ENCODE data around the gene FBXL12. TPM values are rescaled to one million over a fixed set of nuclear protein-coding genes. Genes with fewer than 3 reads are reported as not detected.
"Not testable (repeated sequence)": the region's sequence is repeated elsewhere in the genome, so short reads cannot be mapped to it uniquely, and the experiment has no call there.

The FBXL12 gene
- total RNA-seq, 1 donor from 2014 or later: 13.2 TPM

DNA sequence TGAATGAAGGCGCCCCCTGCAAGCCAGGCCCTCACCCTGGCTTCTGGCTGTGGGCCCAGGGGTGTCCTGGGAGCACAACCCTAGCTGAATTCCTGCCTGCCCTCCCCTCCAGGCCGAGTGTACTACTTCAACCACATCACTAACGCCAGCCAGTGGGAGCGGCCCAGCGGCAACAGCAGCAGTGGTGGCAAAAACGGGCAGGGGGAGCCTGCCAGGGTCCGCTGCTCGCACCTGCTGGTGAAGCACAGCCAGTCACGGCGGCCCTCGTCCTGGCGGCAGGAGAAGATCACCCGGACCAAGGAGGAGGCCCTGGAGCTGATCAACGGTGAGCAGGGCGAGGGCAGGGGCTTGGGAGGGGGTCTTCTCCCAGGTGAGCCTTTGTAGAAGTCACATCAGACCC, 19.4 kb upstream of the FBXL12 start:
- no peak for ATAC-seq

DNA sequence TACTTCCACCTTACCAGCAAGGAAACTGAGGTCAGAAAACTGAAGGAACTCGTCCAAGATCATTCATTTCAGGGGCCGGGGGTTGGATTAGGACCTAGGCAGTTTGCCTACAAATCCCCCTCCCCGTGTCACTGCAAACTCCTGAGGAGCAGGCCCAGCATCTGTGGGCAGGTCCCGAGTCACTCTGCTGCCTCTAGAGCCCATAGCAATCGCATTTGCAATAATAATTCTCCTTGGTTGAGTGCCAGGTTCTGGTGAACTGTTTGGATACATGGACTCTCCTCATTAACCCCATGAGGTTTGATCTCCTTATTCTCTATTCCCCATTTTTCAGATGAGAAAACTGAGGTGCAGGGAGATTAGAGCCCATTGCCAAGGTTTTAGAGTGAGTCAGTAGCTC, 17.1 kb upstream of the FBXL12 start:
- no peak for ATAC-seq

DNA sequence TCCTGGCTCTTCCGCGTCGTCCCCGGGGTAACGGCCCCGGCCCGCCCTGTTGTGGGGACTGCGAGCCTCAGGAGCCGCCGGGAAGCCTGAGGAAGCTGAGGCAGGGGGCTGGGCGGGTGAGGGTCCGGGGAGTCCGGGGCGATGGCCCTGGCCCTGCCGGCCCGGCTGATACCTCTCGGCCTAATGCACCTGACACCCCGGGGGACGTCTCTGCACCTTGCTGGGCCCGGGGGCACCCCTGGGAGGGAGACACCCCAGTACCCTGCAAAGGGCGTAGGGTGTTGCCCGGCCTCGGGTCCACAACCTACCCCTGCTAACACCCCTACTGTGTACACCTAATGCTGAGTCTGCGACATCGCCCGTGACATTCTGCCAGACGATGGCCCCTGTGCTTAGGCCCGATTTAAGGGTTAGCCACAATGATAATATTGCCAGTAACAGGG, 16.6 kb upstream of the FBXL12 start:
- peak; percentile 7 for ATAC-seq

DNA sequence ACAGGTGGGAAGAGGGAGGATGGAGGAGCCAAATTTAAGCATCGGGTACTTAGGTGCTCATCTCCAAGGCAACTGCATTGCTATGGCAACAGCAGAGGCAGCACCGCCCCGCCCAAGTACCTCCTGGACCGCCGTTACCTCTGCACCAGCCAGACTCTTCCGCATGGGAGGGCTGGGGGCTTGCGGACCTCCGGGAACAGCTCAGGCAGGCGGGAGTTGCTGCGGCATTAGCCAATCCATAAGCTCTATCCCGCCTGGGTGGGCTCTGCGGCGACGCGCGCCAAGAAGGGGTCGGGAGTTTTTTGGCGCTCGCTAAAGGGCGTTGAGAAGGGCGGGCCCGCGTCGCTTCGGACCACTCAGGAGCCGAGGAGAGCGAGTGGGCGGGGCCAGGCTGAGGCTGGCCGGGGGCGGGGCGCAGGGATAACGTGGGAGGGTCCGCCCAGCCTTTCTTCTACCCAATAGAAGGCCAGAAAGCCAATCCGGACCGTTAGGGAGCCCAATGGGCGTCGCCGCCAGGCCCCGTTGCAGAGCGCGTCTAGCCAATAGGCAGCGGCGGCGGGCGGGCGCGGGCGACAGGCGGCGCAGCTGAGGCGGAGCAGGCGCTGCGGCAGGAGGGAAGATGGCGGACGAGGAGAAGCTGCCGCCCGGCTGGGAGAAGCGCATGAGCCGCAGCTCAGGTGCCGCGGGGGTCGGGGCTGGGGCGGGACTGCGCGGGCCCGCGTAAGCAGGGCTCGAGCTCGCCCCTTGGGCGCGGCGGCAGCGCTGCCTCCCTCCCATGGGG, 16.0 kb upstream of the FBXL12 start, which contains the start of gene PIN1:
Gene PIN1 (plus strand): TSS at position 593 of the 781 bp plus-strand sequence. CDS start 27 bp downstream, at position 620.
- ATAC-seq: peak; percentile 99

DNA sequence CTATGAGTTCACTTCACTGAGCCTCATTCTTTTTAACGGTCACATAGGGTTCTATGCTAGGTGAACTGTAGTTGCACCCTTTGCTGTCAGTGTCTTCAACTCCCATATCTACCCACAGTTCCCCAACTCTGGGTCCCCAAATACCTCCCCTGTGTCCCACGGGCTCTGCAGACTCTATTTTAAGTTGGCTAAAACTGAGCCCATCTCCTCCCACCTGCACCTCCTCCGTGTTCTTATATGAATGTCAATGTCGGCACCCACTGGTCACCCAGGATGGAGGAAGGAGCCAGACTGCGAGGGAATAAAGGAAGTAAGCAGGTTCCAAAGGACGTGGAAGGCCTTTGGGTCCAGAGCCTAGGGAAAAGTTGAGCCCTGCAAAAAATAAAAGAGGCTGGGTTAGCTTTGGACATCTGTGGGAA, 15.4 kb upstream of the FBXL12 start:
- ATAC-seq: no peak

DNA sequence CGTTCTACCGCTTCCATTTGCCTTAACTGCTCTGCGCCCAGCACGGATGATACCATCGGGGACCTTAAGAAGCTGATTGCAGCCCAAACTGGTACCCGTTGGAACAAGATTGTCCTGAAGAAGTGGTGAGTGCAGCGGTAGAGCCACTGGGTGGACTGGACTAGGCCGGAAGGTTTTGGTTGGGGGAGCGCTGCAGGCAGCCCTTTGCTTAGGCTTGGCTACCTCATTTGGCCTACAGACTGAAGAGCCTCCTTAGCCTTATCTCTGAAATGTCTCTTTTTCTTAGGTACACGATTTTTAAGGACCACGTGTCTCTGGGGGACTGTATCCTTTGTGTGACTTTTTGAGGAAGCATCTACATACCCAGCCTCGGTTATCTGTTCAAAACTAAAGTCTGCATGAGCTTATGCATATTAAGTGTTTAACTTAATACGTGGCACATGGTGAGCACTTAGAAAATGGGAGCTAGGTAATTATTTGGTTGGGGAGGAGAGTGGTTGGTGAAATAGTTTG, 9.7 kb upstream of the FBXL12 start:
- no peak for ATAC-seq

DNA sequence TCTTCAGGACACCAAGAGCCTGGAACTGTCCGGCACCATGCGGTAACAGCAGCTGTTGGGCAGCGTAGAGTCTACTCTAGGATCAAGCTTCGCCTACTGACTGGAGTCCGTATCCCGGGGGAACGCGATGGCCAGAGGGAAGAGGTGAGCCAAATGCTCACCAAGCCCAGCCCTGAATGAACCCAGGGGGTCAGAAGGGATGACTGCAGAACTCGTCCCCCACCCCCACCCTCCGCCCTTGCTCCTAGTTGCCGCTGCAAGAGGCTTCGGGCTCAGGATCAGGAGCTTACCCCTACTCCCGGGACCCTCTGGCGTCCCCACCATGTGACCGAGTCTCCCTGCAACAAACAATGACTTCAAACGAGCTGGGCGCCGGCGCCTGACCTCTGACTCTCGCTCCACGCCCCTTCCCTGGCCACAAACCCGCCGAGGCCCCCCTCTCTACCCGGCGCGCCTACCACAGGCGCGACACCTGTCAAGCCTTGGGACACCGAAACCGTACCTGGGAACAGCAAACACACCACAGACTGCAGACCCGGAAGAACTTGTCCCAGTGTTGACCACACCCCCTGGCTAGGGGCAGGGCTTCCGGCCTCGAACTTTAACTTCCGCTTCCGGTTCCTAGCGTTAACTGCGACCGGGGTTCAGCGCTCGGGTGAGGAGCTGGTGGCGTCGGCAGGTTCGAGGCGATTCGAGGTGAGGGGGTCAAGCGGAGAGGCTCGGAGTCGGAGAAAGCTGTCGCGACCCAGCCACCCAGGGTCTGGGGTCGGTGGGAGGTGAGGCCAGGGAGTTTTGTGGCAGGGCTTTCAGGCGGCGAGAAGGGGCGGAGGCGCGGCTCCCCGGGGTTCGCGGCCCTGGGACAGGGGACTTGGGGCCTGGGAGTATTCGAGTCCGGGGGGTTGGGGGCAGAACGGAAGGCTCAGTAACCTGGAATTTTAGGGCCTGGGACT, 8.7 kb upstream of the FBXL12 start, which contains the start of gene UBL5:
Gene UBL5 (plus strand): TSS at position 630 of the 950 bp plus-strand sequence. CDS start 420 bp downstream, outside the sequence.
- peak; percentile 98 for ATAC-seq

DNA sequence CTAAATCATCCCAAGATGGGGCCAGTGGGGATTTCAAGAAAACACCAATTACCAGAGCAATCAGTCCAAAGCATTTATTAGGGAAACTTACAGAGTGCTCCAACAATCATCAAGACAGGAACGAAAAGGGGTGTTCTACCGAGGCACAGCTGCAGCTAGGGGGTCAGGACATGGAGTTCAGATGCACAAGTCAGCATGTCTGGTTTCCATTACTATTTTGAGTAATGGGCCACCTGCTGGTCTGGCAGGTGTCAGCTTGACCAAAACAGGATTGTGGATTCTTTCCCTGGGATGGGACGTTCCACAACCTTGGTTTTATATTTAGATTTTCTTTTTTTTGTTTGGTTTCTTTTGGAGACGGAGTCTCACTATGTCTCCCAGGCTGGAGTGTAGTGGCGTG, 4.9 kb upstream of the FBXL12 start:
- ATAC-seq: no peak

DNA sequence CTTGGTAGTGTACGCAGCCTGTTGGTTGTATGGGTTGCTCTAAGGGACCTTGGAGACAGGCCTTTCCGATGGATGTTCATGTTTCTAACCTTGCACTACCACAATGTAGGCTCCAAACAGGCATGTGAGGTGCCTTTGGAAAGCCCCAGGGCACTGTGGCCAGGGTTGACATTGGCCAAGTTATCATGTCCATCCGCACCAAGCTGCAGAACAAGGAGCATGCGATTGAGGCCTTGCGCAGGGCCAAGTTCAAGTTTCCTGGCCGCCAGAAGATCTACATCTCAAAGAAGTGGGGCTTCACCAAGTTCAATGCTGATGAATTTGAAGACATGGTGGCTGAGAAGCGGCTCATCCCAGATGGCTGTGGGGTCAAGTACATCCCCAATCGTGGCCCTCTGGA, 1.2 kb upstream of the FBXL12 start:
- ATAC-seq: not testable (repeated sequence)

DNA sequence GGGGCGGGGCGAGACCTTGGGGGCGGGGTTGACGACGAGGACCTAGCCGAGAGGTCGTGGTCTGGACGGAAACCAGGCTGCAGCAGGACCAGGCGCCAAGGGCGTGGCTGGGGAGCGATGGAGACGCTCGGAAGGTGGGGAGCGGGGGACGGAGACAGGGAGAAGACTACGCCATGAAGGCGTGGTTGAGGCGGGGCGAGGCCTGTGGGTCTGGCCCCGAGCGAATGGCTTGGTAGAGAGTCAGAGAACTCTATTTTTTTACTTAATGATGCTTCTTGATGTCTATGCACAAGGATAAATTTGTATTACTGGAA, 674 bp upstream of the FBXL12 start:
- ATAC-seq: no peak

DNA sequence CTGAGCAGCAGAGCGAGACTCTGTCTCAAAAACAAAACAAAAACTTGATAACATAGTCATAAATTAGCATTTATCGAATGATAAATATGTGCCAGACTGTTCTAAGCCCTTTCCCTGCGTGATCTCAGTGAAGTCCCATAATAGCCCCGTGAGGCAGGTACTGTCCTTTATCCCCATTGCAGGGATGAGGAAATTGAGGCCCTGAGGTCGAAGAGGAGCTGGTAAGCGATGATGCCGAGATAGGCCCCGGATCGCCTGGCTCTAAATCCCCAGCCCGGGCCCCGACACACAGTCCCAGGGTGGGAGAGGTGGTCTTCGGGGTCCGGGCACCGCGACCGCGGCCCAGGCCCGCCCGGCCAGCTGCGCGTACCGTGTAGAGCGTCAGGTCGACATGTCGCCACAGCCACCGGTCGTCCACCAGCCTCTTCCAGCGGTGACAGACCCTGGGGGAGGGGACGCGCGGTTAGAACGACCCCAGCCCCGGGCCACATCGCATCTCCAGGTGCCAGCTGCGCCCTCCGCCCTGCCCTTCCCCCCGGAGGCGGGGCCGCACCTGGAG, 625 bp downstream of the FBXL12 start:
- ATAC-seq: peak; percentile 2

DNA sequence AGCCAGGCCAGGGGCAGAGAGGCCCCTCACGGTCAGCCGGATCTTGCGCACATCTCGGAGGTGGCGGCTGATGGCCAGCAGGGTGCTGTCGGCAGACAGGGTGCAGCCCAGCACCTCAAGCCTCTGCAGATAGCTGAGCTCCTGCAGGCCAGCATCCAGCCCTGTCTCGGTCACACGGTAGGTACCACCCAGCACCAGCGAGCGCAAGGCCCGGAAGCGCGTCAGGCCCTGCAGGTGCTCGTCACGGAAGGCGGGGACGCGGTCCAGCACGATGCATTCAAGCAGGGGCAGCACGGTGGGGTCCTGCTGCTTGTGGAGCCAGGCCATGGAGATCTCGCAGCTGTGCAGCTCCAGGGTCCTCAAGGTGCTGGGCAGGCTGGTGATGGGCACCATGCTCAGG, 7.7 kb downstream of the FBXL12 start:
- ATAC-seq: peak; percentile 24

DNA sequence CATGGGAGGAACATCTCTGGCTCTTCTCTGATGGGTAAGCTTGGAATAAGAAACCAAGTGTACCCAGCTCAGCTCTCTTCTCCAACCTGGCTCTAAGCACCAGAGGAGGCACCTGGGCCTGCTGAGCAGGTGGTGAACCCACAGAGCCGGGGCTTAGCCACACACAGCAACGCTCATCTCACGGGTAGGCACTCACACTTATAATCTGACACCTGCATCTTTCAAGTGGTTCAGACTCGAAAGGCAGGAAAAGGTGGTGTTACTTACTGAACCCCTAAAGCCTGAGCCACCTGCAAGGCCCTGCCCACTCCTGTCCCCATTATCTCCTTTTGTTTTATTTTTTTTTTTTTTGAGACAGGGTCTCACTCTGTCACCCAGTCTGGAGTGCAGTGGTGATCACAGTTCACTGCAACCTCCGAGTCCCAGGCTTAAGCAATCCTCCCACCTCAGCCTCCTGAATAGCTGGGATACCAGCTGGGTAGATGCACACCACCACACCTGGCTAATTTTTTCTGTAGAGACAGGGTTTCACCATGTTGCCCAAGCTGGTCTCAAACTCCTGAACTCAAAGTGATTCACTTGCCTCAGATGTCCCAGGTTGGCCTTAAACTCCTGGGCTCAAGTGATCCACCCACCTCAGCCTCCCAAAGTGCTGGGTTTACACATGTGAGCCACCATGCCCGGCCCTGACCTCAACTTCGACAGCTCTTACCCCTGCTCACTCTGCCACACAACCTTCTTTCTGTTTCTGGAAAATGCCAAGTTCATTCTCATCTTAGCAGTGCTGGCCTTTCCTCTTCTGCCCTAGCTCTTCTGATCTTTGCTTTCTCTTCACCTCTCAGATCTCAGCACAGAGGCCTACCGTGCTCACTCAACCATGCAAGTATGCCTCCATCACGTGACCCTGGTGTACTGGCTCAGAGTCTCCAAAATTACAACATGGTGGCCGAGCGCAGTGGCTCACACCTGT, 9.7 kb downstream of the FBXL12 start:
- ATAC-seq: no peak

DNA sequence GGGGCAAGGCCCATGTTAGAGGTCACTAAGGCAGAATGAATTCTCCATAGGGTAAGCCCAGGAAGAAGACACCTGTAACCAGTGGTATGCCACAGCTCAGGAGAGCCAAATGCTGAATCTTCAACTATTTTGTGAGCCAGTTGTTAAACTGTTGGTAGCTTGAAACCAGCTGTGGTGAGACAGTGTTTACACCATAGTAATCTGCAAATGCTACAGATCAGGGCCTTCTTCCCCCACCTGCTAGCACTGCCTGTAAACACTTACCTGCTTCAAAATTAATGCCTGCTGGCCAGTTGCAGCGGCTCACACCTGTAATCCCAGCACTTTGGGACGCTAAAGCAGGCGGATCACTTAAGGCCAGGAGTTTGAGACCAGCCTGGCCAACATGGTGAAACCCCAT, 12.1 kb downstream of the FBXL12 start:
- ATAC-seq: no peak

DNA sequence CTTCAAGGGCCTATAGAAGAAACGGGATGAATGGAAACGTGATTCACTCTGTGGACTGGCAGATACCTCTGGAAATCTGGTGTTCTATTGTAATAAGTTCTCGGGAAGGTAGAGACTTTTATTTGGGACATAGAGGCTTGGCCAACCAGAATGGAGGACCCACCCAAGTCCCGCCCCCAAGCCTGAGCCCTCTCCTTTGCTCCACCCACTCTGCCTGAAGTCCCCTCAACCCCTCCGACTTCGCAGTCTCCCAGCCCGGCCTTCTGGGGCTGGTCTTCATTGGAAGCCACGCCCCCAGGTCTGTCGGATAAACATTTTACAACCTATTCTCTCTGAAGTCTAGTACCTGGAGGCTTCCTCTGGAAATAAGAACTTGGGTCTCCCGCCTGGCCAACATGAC, 16.9 kb downstream of the FBXL12 start:
- ATAC-seq: no peak

DNA sequence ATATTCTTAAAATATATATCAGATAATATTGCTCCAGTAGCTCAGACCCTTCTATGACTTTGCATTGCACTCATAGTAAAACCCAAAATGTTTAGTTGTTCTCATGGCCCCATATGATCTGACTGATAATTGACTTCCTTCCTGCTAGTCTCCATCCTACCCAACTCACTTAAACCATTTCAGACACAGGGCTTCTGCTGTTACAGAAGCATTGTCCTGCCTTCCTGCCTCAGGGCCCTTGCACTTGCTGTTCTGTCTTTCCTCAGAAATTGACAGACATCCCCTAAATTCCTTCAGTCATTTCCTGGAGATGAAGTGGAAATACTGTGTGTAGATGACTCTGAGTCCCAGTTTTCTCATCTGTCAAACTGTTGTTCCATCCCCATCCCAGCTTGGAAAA, 19.7 kb downstream of the FBXL12 start:
- ATAC-seq: no peak

DNA sequence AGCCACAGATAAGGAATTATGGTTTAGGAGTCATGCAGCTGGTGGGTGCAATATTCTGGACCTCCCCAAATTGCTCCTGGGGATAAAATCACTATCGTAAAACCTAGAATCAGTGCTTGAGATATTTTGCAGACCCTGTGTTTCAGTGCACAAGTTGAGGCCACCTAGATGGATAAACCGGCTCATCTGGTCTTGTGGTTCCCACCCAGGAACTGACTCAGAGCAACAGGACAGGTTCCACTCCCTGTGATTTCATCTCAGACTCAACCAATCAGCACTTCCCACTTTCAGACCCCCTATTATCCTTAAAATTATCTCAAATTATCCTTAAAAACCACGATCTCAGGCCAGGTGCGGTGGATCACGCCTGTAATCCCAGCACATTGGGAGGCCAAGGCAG, 21.0 kb downstream of the FBXL12 start:
- ATAC-seq: peak; percentile 72

DNA sequence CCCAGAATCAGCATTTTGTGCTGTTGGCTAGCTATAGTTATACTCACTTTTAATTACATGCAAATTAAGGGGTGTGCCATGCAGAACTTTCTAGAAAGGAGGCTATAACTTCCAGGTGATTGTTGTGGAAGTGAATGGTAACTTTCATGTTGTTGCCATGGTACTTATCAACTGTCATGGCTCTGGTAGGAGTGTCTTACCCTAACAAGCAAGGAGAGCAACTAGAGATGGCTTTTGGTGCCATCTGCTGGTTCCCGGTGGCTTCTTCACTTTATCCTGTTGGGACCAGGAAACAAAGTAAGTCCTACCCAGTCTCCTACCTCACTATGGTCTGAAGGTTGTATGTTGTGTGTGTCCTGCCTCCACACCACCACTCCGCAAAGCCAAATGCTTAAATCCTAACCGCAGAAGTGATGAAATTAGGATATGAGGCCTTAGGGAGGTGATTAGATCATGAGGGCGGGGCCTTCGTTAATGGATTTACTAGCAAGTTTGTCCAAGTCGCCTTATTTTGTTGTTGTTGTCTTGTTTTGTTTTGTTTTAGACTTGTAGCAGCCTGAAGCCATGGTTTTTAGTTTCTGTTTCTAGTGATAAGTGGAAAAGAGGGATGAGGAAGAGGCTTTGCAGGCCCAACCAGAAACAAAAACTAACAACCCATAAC, 22.6 kb downstream of the FBXL12 start:
- peak; percentile 57 for ATAC-seq

DNA sequence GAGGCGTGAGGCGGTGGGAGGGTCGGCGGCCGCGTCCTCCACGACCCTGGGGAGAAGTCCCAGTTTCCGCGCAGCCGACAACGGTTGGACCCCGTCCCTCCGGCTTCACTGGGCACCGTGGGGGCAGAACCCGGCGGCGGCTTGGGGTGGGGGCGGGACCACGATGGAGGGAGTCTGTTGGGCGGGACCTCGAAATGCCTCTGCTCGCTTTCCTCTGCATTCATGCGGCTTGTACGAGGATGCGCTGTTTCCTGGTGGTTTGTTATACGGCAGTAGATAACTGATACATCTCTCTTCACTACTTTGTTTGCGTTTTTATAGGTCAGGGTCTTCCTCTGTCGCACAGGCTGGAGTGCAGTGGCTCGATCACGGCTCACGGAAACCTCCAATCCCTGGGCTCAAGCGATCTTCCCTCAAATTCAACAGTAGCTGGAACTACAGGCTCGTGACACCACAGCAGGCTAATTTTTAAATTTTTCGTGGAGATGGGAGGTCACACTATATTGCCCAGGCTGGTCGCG, 25.7 kb downstream of the FBXL12 start:
- ATAC-seq: peak; percentile 0

DNA sequence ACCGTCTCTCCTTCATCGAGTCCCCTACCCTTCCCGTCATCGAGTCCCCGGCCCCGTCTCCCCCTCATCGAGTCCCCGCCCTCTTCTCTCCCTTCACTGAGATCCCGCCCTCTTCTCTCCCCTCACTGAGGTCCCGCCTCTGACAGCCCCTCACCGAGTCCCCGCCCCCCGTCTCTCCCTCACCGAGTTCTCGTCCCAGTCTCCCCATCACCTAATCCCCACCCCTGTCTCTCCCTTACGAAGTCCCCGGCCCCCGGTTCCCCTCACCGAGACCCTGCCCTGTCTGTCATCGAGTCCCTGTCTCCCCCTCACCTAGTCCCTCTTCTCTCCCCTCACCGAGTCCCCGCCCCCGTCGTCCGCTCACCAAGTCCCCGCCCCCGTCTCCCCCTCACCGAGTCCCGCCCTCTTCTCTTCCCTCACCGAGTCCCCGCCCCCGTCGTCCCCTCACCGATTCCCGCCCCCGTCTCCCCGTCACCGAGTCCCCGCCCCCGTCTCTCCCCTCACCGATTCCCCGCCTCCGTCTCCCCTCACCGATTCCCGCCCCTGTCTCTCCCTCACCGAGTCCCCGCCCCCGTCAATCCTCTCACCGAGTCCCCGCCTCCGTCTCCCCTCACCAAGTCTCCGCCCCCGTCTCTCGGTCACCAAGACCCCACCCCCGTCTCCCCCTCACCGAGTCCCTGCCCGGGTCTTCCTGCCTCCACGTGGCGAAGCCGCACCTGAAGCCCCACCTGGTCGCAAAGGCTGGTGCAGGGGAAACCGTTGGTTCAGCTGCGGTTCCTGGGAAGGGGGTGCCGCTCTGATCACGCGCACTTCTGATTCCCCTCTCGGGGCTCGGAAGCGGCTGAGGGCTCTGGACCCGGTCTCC, 26.4 kb downstream of the FBXL12 start:
- peak; percentile 74 for ATAC-seq
